B cell (primary cell): ENCODE results near the gene RPS28. TPM values are rescaled to one million over a fixed set of nuclear protein-coding genes. Genes with fewer than 3 reads are reported as not detected.
"Not testable (repeated sequence)": the region's sequence is repeated elsewhere in the genome, so short reads cannot be mapped to it uniquely, and the experiment has no call there.

ENCODE experiments used
- ATAC-seq: fragments of 200-7000 bp; cut with Tn5 transposase; one replicate; pipeline ENCODE4 v1.10.0; 2021; ENCODE audit warnings: low read depth, mild to moderate bottlenecking, moderate number of reproducible peaks, moderate library complexity
- CTCF ChIA-PET: fragments of 350-600 bp; sonication (Branson Sonifier 250); formaldehyde crosslinking; loops from one replicate; lab custom pipeline; 2021; ENCODE audit warnings: antibody characterized with exemption, inconsistent platforms; lab: Charles Lee
- POLR2A ChIA-PET: fragments of 350-600 bp; sonication (Branson Sonifier 250); formaldehyde crosslinking; loops from one replicate; lab custom pipeline; 2021; ENCODE audit warnings: antibody characterized with exemption; lab: Charles Lee
- DNase-seq: peaks from one replicate; pipeline ENCODE4 v3.0.0; 2013
- H2AFZ ChIP-seq: 2 replicates; pipeline ENCODE4 v1.6.1; 2012; ENCODE audit warnings: mild to moderate bottlenecking, low read depth, low read length; ENCODE audit not compliant: insufficient read depth, poor library complexity, severe bottlenecking
- H3K27ac ChIP-seq, 2 donors: 1 replicate in 1 of 2; 2 replicates in 1 of 2; pipeline ENCODE4 v1.5.1; 2012 to 2013; ENCODE audit warnings: low read length in 2 of 2, mild to moderate bottlenecking in 2 of 2, moderate library complexity in 1 of 2
- H3K27me3 ChIP-seq, 4 experiments: fragments of 200-600 bp in 1 of 4; sonication (generic) in 1 of 4; replicated peaks in 1 of 4; 1 replicate in 2 of 4; 2 replicates in 2 of 4; pipeline versions ENCODE4 v1.6.1 to v1.7.0; 2013 to 2016; ENCODE audit warnings: low read length in 3 of 4, mild to moderate bottlenecking in 2 of 4, mixed read lengths in 1 of 4, moderate library complexity in 1 of 4; ENCODE audit not compliant: insufficient read depth in 4 of 4, control insufficient read depth in 3 of 4; ENCODE audit errors: control extremely low read depth in 1 of 4
- H3K36me3 ChIP-seq, 2 experiments: replicated peaks in 1 of 2; 1 replicate in 1 of 2; 2 replicates in 1 of 2; pipeline versions ENCODE4 v1.6.1 to v1.7.1; 2013; ENCODE audit warnings: low read length in 1 of 2; ENCODE audit not compliant: insufficient read depth in 2 of 2, control insufficient read depth in 1 of 2; ENCODE audit errors: control extremely low read depth in 1 of 2, extremely low read depth in 1 of 2
- H3K4me1 ChIP-seq, 2 donors: fragments of 200-600 bp in 1 of 2; sonication (generic) in 1 of 2; 1 replicate in 1 of 2; 2 replicates in 1 of 2; pipeline versions ENCODE4 v1.5.1 to v1.6.1; 2013 to 2017; ENCODE audit warnings: low read length in 2 of 2; ENCODE audit not compliant: control insufficient read depth in 2 of 2, insufficient read depth in 2 of 2
- H3K4me2 ChIP-seq: replicated peaks from 2 replicates; pipeline ENCODE3; 2012; ENCODE audit warnings: mild to moderate bottlenecking, low read depth, low read length; ENCODE audit not compliant: poor library complexity, severe bottlenecking
- H3K4me3 ChIP-seq, 5 experiments: fragments of 200-600 bp in 1 of 5; sonication (generic) in 1 of 5; 1 replicate in 3 of 5; 2 replicates in 2 of 5; pipeline versions ENCODE4 v1.5.1 to v1.7.0; 2011 to 2016; ENCODE audit warnings: low read length in 4 of 5, mild to moderate bottlenecking in 4 of 5, low read depth in 2 of 5, control low read depth in 1 of 5, moderate library complexity in 1 of 5; ENCODE audit not compliant: insufficient read depth in 1 of 5; ENCODE audit errors: control extremely low read depth in 1 of 5, extremely low read depth in 1 of 5
- H3K79me2 ChIP-seq: fragments of 200-600 bp; sonication (generic); one replicate; pipeline ENCODE4 v1.6.0; 2016; ENCODE audit warnings: low read length; ENCODE audit not compliant: control insufficient read depth, insufficient read depth
- H3K9ac ChIP-seq: fragments of 200-600 bp; sonication (generic); 2 replicates; pipeline ENCODE4 v1.6.1; 2017; ENCODE audit warnings: mild to moderate bottlenecking, low read length, moderate library complexity
- H3K9me3 ChIP-seq, 3 donors: one replicate each; pipeline versions ENCODE4 v1.6.1 to v1.7.1; 2013; ENCODE audit warnings: low read length in 2 of 3; ENCODE audit not compliant: control insufficient read depth in 2 of 3, insufficient read depth in 1 of 3; ENCODE audit errors: control extremely low read depth in 1 of 3
- H4K20me1 ChIP-seq: 2 replicates; pipeline ENCODE4 v1.6.0; 2012; ENCODE audit warnings: mild to moderate bottlenecking, low read length; ENCODE audit not compliant: insufficient read depth, control insufficient read depth, poor library complexity, severe bottlenecking
- H3K27ac Mint-ChIP-seq: one replicate; pipeline ENCODE4 v1.8.0; 2021; ENCODE audit warnings: mixed read lengths
- H3K27me3 Mint-ChIP-seq: one replicate; pipeline ENCODE4 v1.8.0; 2021; ENCODE audit warnings: mixed read lengths
- H3K4me1 Mint-ChIP-seq: one replicate; pipeline ENCODE4 v1.8.0; 2021; ENCODE audit warnings: mixed read lengths
- H3K4me3 Mint-ChIP-seq: one replicate; pipeline ENCODE4 v1.8.0; 2021; ENCODE audit warnings: mixed read lengths
- H3K9me3 Mint-ChIP-seq: one replicate; pipeline ENCODE4 v1.8.0; 2022; ENCODE audit warnings: mixed read lengths; ENCODE audit not compliant: insufficient read depth
- CTCF ChIP-seq: fragments of 200-600 bp; IDR thresholded peaks from one replicate; pipeline ENCODE4 v1.8.0; 2022; ENCODE audit warnings: antibody characterized with exemption, mild to moderate bottlenecking
- EZH2 ChIP-seq: IDR thresholded peaks from 2 replicates; pipeline ENCODE4 v1.6.1; 2012; ENCODE audit warnings: borderline replicate concordance, low read depth, mild to moderate bottlenecking, moderate library complexity, low read length; ENCODE audit not compliant: insufficient read depth, poor library complexity, severe bottlenecking
- WGBS: methylation state at CpG from one replicate; pipeline ENCODE4 v1.1.5; 2013; ENCODE audit warnings: missing lambda C conversion rate; ENCODE audit not compliant: insufficient coverage; 5-methylcytosine and 5-hydroxymethylcytosine counted together
- intact Hi-C: fragments of 100-400 bp; cut with micrococcal nuclease; formaldehyde crosslinking; loops from one replicate; pipeline ENCODE4 v1.10.0; 2022
- polyA minus RNA-seq: library from RNA; depleted of rRNA, polyadenylated mRNA; stranded (reverse); fragments of >200 nt; gene quantifications from 2 replicates; pipeline ENCODE4 v1.2.3, GENCODE V29; 2012
- polyA plus RNA-seq: library from polyadenylated mRNA; depleted of rRNA; stranded (reverse); fragments of >200 nt; gene quantifications from 2 replicates; pipeline ENCODE4 v1.2.3, GENCODE V29; 2012
- total RNA-seq, 2 donors: library from RNA; stranded (reverse); fragments of 120-200 nt in 1 of 2; gene quantifications; 1 replicate in 1 of 2; 2 replicates in 1 of 2; pipeline versions ENCODE4 v1.2.3 to v1.2.4, GENCODE V29; 2013 to 2022

Gene RPS28
- total RNA-seq (2,435 and 2,579 TPM in 2 replicates), polyA plus RNA-seq (830 and 1,800 TPM in 2 replicates), polyA minus RNA-seq (504 and 1,081 TPM in 2 replicates)
- 1,402 TPM for total RNA-seq (2013)

DNA sequence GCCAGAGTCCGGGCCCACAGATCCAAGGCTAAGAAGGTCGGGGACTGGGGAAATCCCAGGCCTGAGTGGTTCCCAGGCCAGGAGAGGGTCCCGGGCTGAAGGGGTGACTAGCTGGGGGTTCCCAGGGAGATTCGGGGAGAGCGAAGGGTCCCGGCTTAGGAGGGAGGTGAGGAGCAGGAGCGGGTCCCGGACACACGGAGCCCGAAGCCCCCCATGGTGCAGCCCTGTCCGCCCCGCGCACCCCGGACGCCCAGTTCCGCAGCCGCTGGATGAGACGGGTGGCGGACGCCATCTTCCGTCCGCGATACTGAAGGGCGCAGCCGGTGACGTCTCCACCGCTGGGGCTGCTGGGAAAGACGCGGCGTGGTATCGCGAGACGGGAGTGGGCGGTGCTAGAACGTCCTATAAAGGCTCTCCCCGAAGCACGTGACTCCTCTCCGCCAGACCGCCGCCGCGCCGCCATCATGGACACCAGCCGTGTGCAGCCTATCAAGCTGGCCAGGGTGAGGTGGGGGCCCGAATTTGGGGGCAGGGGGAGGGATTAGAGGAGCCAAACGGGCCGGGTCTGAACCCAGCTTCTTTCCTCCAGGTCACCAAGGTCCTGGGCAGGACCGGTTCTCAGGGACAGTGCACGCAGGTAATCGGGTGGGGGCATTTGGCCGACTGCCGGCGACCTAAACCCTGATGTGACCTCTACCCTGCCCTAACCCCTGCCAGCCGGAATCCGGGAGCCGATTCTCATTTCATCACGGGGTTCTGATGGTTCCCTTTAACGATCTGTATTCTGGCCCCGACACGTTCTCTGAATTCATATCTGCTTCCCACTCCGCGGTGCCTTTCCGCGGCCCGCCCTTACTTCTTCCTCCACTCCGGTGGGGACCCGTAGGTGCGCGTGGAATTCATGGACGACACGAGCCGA, at the start of gene RPS28, which contains the start of gene NDUFA7:
TSS of gene RPS28 (plus strand) at position 430 of the 919 bp plus-strand sequence. CDS start at position 465, 35 bp downstream.
TSS of gene NDUFA7 (minus strand) at position 309 of the 919 bp plus-strand sequence. CDS start at position 292, 17 bp downstream.
- Mint-ChIP-seq H3K27me3 (no peaks in the 10 kb centered on the region), H3K4me1 (peaks cover 42% of the 10 kb centered on the region), H3K9me3 (no peaks in the 10 kb centered on the region), H3K4me3 (peak within 1 kb of the TSS; percentile 92), H3K27ac (peak within 1 kb of the TSS; percentile 91)
- peak within 1 kb of the TSS; percentile 90 for H3K4me2 ChIP-seq
- H3K27me3 ChIP-seq, result no peaks in the 10 kb centered on the region
- H3K79me2 ChIP-seq, result peaks cover 49% of the 10 kb centered on the region
- H3K4me3 ChIP-seq, result peak within 1 kb of the TSS; percentile 78 to 99 (median 96)
- ATAC-seq (peak; percentile 96), DNase-seq (peak; percentile 98)
- H3K9me3 ChIP-seq, result no peaks in the 10 kb centered on the region
- under 1% methylated on average over 63 of the region's 72 CpGs for WGBS
- ChIA-PET POLR2A (interaction anchor here (0.5 to 2.5 kb wide), 11 partner anchors 9 to 400 kb away, joined by 3 to 6 read pairs (median 4); partner anchors contain the start of genes RAB11B and ZNF414), CTCF (interaction anchor here (1.3 to 1.9 kb wide), 6 partner anchors 12 to 184 kb away, joined by 3 to 8 read pairs (median 6); no protein-coding TSS in a partner anchor)
- H4K20me1 ChIP-seq, result peaks cover 13% of the 10 kb centered on the region
- peak; percentile 41 for TF ChIP-seq CTCF
- no peak for TF ChIP-seq EZH2
- peak within 1 kb of the TSS; percentile 91 for H2AFZ ChIP-seq
- H3K36me3 ChIP-seq, result peaks cover 0 to 21% of the 10 kb centered on the region in 2 experiments
- intact Hi-C loops, result loop anchor here (1.0 kb wide), 5 partner anchors 13 to 377 kb away; partner anchors contain the start of genes CD320 and RAB11B
- peak within 1 kb of the TSS; percentile 80 to 92 for H3K27ac ChIP-seq
- peaks cover 18 to 39% of the 10 kb centered on the region in 2 donors for H3K4me1 ChIP-seq
- peak within 1 kb of the TSS; percentile 98 for H3K9ac ChIP-seq

- H4K20me1 ChIP-seq, intact Hi-C loops, H3K27me3 Mint-ChIP-seq, DNase-seq, H2AFZ ChIP-seq, H3K4me3 Mint-ChIP-seq, H3K9me3 ChIP-seq, H3K36me3 ChIP-seq, H3K79me2 ChIP-seq, CTCF ChIA-PET, H3K4me2 ChIP-seq, H3K4me1 ChIP-seq, H3K9me3 Mint-ChIP-seq, H3K4me3 ChIP-seq, H3K9ac ChIP-seq, H3K4me1 Mint-ChIP-seq, H3K27me3 ChIP-seq, H3K27ac Mint-ChIP-seq, POLR2A ChIA-PET, H3K27ac ChIP-seq: not testable (repeated sequence)
- ATAC-seq, result peak; percentile 80
- WGBS, result no CpG with 5 or more reads among the region's 9 CpGs
These were observed 44.8 kb upstream of the RPS28 start for GRCh38 chr19:8276508-8276907.

DNA sequence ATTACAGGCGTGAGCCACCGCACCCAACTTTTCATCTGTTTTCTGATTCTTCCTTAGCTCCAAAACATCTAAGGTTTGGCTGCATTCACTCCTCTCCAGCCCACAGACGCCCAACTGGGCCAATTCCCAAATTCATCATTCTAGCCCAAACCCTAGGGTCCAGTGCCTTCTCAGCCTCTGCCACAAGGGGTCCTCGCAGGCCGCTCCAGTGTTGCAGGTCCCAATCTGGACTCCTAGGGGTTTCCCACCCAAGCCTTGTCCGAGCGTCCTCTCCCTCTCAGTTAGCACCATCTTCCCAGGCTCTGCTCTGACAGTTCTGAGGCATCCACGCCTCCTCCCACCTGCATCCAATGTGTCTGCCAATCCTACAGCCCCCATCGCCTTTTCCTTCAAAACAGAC, 30.0 kb upstream of the RPS28 start:
- H3K9ac ChIP-seq, H3K4me1 ChIP-seq, DNase-seq, H3K4me2 ChIP-seq, H3K27me3 Mint-ChIP-seq, H4K20me1 ChIP-seq, POLR2A ChIA-PET, H3K27me3 ChIP-seq, H3K4me3 Mint-ChIP-seq, H3K36me3 ChIP-seq, H3K79me2 ChIP-seq, H3K9me3 Mint-ChIP-seq, H3K27ac Mint-ChIP-seq, H3K9me3 ChIP-seq, H3K27ac ChIP-seq, H3K4me3 ChIP-seq, H2AFZ ChIP-seq, CTCF ChIA-PET, intact Hi-C loops, H3K4me1 Mint-ChIP-seq: not testable (repeated sequence)
- WGBS, result no CpG with 5 or more reads among the region's 9 CpGs
- ATAC-seq, result peak; percentile 81
